IMR-90 (cell line): ENCODE data around the gene MYCBP2. TPM values are rescaled to one million over a fixed set of nuclear protein-coding genes. Genes with fewer than 3 reads are reported as not detected.
A peak's percentile ranks its signal among the peaks of the same experiment; 100 is the strongest.

ENCODE experiments used
- ATAC-seq: fragments of 200-7000 bp; cut with Tn5 transposase; 2 replicates; pipeline ENCODE4 v1.9.1; 2020; ENCODE audit warnings: low read depth, mild to moderate bottlenecking, moderate library complexity
- BruUV-seq: library from RNA; stranded (reverse); fragments of 400-500 nt; replicated peaks from 2 replicates; lab custom pipeline; 2021; lab: Mats Ljungman, UMichigan
- CTCF ChIA-PET: fragments of 300-600 bp; formaldehyde crosslinking; extraction: SDS; loops from one replicate; lab custom pipeline; 2021; ENCODE audit warnings: antibody characterized with exemption; lab: Yijun Ruan, JAX
- POLR2A ChIA-PET: fragments of 300-600 bp; sonication (Branson Sonifier 250); formaldehyde crosslinking; loops from one replicate; lab custom pipeline; 2022; ENCODE audit warnings: antibody characterized with exemption; ENCODE audit not compliant: unreplicated experiment; lab: Charles Lee
- DNase-seq: peaks from one replicate; pipeline ENCODE4 v3.0.0; 2013
- H2AFZ ChIP-seq: replicated peaks from 2 replicates; pipeline ENCODE3; 2013; ENCODE audit warnings: low read length, mild to moderate bottlenecking; ENCODE audit not compliant: poor library complexity
- H2AK5ac ChIP-seq: 2 replicates; pipeline ENCODE4 v1.6.1; 2013; ENCODE audit warnings: low read depth, low read length, inconsistent platforms
- H2AK9ac ChIP-seq: replicated peaks from 2 replicates; pipeline ENCODE3; 2013; ENCODE audit warnings: mild to moderate bottlenecking, low read depth, low read length, moderate library complexity; ENCODE audit not compliant: poor library complexity
- H2BK120ac ChIP-seq: 2 replicates; pipeline ENCODE4 v1.6.1; 2013; ENCODE audit warnings: low read depth, low read length, inconsistent platforms
- H2BK15ac ChIP-seq: 3 replicates; pipeline ENCODE4 v1.6.1; 2013; ENCODE audit warnings: low read depth, low read length, inconsistent platforms
- H2BK20ac ChIP-seq: 2 replicates; pipeline ENCODE4 v1.6.1; 2013; ENCODE audit warnings: low read depth, mild to moderate bottlenecking, inconsistent platforms, low read length, moderate library complexity
- H2BK5ac ChIP-seq: 2 replicates; pipeline ENCODE4 v1.6.1; 2013; ENCODE audit warnings: mild to moderate bottlenecking, low read depth, low read length, inconsistent platforms; ENCODE audit not compliant: poor library complexity, severe bottlenecking
- H3K14ac ChIP-seq: replicated peaks from 2 replicates; pipeline ENCODE4 v1.6.1; 2013; ENCODE audit warnings: low read depth, low read length, inconsistent platforms
- H3K18ac ChIP-seq: 2 replicates; pipeline ENCODE4 v1.6.1; 2013; ENCODE audit warnings: low read depth, low read length, control low read depth
- H3K23ac ChIP-seq: 2 replicates; pipeline ENCODE4 v1.6.1; 2013; ENCODE audit warnings: low read depth, low read length, inconsistent platforms
- H3K27ac ChIP-seq: 2 replicates; pipeline ENCODE4 v1.5.1; 2013; ENCODE audit warnings: mild to moderate bottlenecking, control low read depth, low read length; ENCODE audit not compliant: insufficient read depth
- H3K27me3 ChIP-seq: 2 replicates; pipeline ENCODE4 v1.6.1; 2013; ENCODE audit warnings: low read length; ENCODE audit not compliant: control insufficient read depth, insufficient read depth
- H3K36me3 ChIP-seq: 2 replicates; pipeline ENCODE4 v1.6.1; 2013; ENCODE audit warnings: low read length, mixed read lengths; ENCODE audit not compliant: control insufficient read depth, insufficient read depth
- H3K4ac ChIP-seq: 2 replicates; pipeline ENCODE4 v1.6.1; 2013; ENCODE audit warnings: low read depth, low read length, inconsistent platforms
- H3K4me1 ChIP-seq: 2 replicates; pipeline ENCODE4 v1.6.1; 2013; ENCODE audit warnings: low read length, mixed read lengths; ENCODE audit not compliant: control insufficient read depth, insufficient read depth
- H3K4me2 ChIP-seq: 2 replicates; pipeline ENCODE4 v1.6.1; 2013; ENCODE audit warnings: low read depth, mild to moderate bottlenecking, control low read depth, low read length, moderate library complexity
- H3K4me3 ChIP-seq: 2 replicates; pipeline ENCODE4 v1.5.1; 2013; ENCODE audit warnings: low read depth, mild to moderate bottlenecking, control low read depth, low read length, moderate library complexity; ENCODE audit not compliant: insufficient read depth
- H3K56ac ChIP-seq: 2 replicates; pipeline ENCODE4 v1.6.1; 2013; ENCODE audit warnings: low read length, inconsistent platforms; ENCODE audit not compliant: insufficient read depth; ENCODE audit errors: extremely low read depth
- H3K79me1 ChIP-seq, 2 experiments: 2 replicates each; pipeline ENCODE4 v1.6.1; 2013; ENCODE audit warnings: low read length in 2 of 2, inconsistent platforms in 1 of 2, low read depth in 1 of 2
- H3K9ac ChIP-seq: 2 replicates; pipeline ENCODE4 v1.6.1; 2013; ENCODE audit warnings: low read depth, low read length, control low read depth
- H3K9me1 ChIP-seq: 2 replicates; pipeline ENCODE4 v1.6.1; 2013; ENCODE audit warnings: low read length, inconsistent platforms; ENCODE audit not compliant: insufficient read depth
- H3K9me3 ChIP-seq: 2 replicates; pipeline ENCODE4 v1.6.1; 2013; ENCODE audit warnings: low read length; ENCODE audit not compliant: control insufficient read depth, insufficient read depth
- H4K20me1 ChIP-seq: 2 replicates; pipeline ENCODE4 v1.6.1; 2013; ENCODE audit warnings: low read length, inconsistent platforms; ENCODE audit not compliant: insufficient read depth
- H4K5ac ChIP-seq: 2 replicates; pipeline ENCODE4 v1.6.1; 2013; ENCODE audit warnings: mild to moderate bottlenecking, low read depth, low read length, control low read depth
- H4K8ac ChIP-seq, 2 experiments: 2 replicates each; pipeline ENCODE4 v1.6.1; 2013; ENCODE audit warnings: low read depth in 2 of 2, low read length in 2 of 2, control low read depth in 1 of 2, inconsistent platforms in 1 of 2
- H4K91ac ChIP-seq: 2 replicates; pipeline ENCODE4 v1.6.1; 2013; ENCODE audit warnings: low read depth, low read length, inconsistent platforms; ENCODE audit not compliant: insufficient read depth
- BHLHE40 ChIP-seq: fragments of 150-350 bp; IDR thresholded peaks from 2 replicates; pipeline ENCODE4 v1.6.1; 2016; ENCODE audit warnings: mild to moderate bottlenecking, low read depth, low read length
- MAFK ChIP-seq: IDR thresholded peaks from 2 replicates; pipeline ENCODE4 v1.6.1; 2012; ENCODE audit warnings: low read depth, low read length, improper control_type of control experiment
- WGBS, 2 experiments: methylation state at CpG; one replicate each; pipeline versions ENCODE4 v1.1.5 to v1.1.7; 2013; ENCODE audit warnings: missing lambda C conversion rate in 2 of 2; ENCODE audit not compliant: insufficient read length in 1 of 2; ENCODE audit errors: extremely low coverage in 2 of 2; 5-methylcytosine and 5-hydroxymethylcytosine counted together
- dilution Hi-C: fragments of 300-500 bp; cut with HindIII; formaldehyde crosslinking; loops from one replicate; pipeline ENCODE4 v1.14.3; 2018; ENCODE audit warnings: low sequenced_read_pairs; ENCODE audit not compliant: unreplicated experiment
- in situ Hi-C: fragments of 300-500 bp; cut with MboI; formaldehyde crosslinking; loops from 3 replicates; pipeline ENCODE4 v1.14.3; 2019; ENCODE audit warnings: low sequenced_read_pairs, inconsistent platforms, mixed read lengths
- intact Hi-C: fragments of 100-400 bp; cut with micrococcal nuclease; formaldehyde crosslinking; loops from 2 replicates; pipeline ENCODE4 v1.10.0; 2022
- polyA plus RNA-seq, 3 experiments: library from polyadenylated mRNA; depleted of rRNA; stranded (reverse); fragments of >200 nt; gene quantifications; 2 replicates each; pipeline ENCODE4 v1.2.3, GENCODE V29; 2012; ENCODE audit warnings: low replicate concordance in 1 of 3
- total RNA-seq: library from RNA; depleted of rRNA; stranded (reverse); fragments of >200 nt; gene quantifications from 2 replicates; pipeline ENCODE4 v1.2.3, GENCODE V29; 2012

Gene MYCBP2
- total and polyA plus RNA-seq, 2 of the 4 experiments (the other 2 are of a cell fraction) = 20.1 to 43.2 TPM

DNA sequence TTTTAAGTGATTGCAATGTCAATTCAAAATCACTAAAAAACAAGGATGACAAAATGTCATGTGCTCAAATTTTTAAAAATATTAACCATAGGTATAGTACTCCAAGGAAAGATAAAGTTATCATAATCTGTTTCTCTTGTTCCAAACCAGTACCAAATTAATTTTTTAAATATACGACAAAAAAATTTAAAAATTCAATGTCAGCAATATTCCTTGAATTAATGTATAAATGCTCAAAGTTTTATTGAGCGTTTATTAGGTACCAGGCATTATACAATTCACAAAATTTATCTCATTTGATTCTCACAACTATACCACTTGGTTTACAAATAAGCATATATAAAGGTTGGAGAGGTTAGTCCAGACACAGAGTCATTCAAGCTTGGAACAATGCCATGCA, 64.7 kb downstream of the MYCBP2 start:
- H2AFZ ChIP-seq = no peak overlapping the region
- no peak overlapping the region for H3K56ac ChIP-seq
- no peak overlapping the region for H3K18ac ChIP-seq
- ATAC-seq = no peak
- no peak overlapping the region for H2BK20ac ChIP-seq
- H3K4me2 ChIP-seq = no peak overlapping the region
- H4K20me1 ChIP-seq = no peaks in the 10 kb centered on the region
- CTCF ChIA-PET = no interaction called here
- POLR2A ChIA-PET = no interaction called here
- no peak overlapping the region for H4K8ac ChIP-seq
- H3K4ac ChIP-seq = no peak overlapping the region
- H2BK5ac ChIP-seq = no peak overlapping the region
- no peaks in the 10 kb centered on the region for H3K4me1 ChIP-seq
- H3K9me3 ChIP-seq = no peaks in the 10 kb centered on the region
- H3K9me1 ChIP-seq = no peaks in the 10 kb centered on the region
- H3K27me3 ChIP-seq = no peaks in the 10 kb centered on the region
- H4K91ac ChIP-seq = no peak overlapping the region
- intact Hi-C loops = no loop called here
- in situ Hi-C loops = no loop called here
- H3K4me3 ChIP-seq = no peak overlapping the region
- no peak overlapping the region for H3K9ac ChIP-seq
- no peak overlapping the region for H2BK15ac ChIP-seq
- no peak overlapping the region for H3K27ac ChIP-seq
- H4K5ac ChIP-seq = no peak overlapping the region
- no peaks in the 10 kb centered on the region; a peak in 1 of 4 replicates for H3K79me1 ChIP-seq
- H3K36me3 ChIP-seq = peaks cover 9% of the 10 kb centered on the region; the same call in 1 of the 2 replicates
- DNase-seq = no peak
- no TSS peak for BruUV-seq
- H2AK9ac ChIP-seq = no peak overlapping the region
- no peak overlapping the region for H3K14ac ChIP-seq
- TF ChIP-seq BHLHE40 (no peak), MAFK (peak; percentile 87)
- 100% methylated on average over 1 of the region's 2 CpGs; no CpG with 5 or more reads in 1 of the 2 experiments for WGBS, 2 experiments
- dilution Hi-C loops = no loop called here
- no peak overlapping the region for H3K23ac ChIP-seq
- no peak overlapping the region for H2AK5ac ChIP-seq
- no peak overlapping the region for H2BK120ac ChIP-seq
